GM19324 (cell line): Measurements from ENCODE around the gene SMARCA5.

Source experiments
- ATAC-seq: cut with Tn5 transposase; IDR thresholded peaks from one replicate; pipeline ENCODE4 v1.9.1; 2021; ENCODE audit warnings: mild to moderate bottlenecking, moderate library complexity; ENCODE audit not compliant: unreplicated experiment, low FRiP score

SMARCA5 gene

DNA sequence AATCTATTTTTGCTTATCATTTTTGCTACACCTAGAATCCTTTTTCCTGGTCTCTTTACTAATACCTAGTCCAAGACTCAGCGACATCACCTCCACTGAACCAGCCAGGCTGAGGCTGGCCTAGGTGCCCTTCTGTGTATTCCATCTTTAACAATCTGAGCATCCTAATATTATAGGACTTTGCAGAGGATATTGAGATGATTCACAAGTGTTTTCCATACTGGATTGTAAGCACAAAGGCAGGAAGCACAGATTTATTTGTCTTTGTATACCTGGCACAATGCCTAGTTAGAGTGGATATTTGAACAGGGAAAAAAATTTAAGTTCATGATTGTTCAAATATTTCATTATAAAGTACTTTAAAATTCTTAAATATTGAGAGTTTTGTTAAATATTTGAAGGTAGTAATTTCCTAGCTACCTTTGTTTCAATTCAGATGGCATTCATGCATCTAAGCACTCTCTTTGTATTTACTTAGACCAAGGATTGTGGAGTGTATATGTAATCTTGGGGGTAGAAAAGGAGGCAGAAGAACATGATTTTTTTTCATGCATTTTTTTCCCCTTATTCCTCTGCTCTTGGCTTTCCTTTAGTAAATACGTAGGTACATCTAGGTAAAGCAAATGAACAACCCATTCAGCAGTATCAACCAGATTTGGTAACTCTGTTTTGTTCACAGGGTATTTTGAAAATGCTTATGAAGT lies 18.4 kb downstream of the SMARCA5 start:
- no peak for ATAC-seq

DNA sequence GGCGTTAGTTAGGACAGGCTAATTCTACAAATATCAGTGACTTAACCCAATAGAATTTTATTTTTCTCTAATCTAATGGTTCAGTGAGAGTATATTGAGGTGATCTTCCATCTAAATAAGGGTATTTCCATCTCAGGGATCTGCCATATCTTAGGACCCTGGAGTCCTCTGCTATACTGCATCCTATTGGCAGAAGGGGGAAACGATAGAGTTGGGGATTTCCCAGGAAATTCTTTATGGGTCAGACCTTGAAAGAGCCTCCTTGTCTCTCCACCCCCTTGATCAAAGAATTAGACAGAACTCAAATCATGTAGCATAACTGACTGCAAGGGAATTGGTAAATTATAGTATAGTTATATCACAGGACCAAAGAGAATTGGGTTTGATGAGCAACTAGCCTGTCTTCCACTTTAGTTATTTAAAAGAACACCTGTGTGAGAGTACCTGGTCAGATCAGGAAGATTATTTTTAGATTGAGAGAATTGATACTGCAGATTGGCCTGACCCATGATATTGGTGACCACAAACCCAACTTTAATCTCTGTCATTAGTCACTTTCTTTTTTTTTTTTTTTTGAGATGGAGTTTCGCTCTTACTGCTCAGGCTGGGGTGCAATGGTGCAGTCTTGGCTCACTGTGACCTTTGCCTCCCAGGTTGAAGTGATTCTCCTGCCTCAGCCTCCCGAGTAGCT lies 25.6 kb downstream of the SMARCA5 start:
- no peak for ATAC-seq

DNA sequence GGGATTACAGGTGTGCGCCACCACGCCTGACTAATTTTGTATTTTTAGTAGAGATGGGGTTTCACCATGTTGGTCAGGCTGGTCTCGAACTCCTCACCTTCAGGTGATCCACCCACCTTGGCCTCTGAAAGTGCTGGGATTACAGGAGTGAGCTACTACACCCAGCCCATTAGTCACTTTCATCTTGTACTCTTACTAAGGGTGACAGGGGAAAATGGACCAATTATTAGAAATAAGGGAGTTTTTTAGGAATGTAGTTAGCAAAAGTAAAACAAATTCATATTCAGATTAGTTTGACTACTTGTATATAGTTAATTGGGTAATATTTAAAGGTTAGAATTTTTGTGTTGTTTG lies 26.1 kb downstream of the SMARCA5 start:
- ATAC-seq, result no peak

DNA sequence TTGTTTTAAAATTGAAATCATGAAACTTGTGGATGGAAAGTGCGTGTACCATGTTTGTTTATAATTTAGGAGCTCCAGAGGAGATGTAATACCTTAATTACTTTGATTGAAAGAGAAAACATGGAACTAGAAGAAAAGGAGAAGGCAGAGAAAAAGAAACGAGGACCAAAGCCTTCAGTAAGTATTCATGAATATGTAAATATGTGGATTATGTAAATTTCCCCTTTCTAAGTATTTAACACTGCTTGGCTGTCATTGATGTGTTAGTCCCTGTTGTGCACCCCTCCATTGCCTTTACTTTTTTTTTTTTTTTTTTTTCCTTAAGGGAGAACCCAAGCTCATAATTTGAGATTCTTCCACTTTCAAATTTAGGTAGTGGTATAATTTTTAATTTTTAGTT lies 36.4 kb downstream of the SMARCA5 start:
- ATAC-seq, result no peak

DNA sequence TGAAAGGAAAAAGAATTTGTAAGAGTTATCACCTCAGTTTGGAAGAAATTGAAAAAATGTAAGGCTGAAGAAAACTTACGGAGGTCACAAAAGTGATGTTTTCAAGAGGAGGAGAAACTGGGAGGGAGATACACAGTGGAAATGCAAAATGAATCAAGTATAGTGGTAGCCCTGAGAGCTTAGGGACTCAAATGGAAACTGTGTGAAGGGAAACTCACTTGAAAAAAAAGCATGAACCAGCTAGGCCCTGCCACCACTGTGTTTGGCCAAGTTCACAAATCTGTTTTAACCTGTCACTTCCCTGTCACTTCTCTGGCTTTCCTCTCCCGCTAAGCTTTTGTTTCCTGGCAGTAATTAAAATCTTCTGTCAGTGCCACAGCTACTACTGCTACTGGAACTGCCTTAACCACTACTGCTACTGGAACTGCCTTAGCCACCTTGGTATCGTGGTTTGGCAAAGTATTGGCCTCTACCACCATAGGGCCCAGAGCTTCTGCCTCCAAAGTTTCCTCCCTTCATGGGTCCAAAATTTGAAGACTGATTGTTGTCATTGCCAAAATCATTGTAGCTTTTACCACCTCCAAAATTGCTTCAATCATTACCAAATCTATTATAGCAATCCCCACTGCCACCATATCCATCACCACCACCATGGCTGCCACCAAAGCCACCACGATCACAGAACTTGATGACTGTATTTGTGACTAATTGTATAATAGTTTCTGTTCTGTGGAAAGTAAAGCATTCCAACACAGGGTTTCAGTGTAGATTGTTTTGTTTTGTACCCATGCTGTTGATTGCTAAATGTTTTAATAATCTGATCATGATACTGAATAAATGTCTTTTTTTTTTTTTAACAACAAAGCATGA lies 41.5 kb downstream of the SMARCA5 start:
- ATAC-seq, result peak; percentile 28

DNA sequence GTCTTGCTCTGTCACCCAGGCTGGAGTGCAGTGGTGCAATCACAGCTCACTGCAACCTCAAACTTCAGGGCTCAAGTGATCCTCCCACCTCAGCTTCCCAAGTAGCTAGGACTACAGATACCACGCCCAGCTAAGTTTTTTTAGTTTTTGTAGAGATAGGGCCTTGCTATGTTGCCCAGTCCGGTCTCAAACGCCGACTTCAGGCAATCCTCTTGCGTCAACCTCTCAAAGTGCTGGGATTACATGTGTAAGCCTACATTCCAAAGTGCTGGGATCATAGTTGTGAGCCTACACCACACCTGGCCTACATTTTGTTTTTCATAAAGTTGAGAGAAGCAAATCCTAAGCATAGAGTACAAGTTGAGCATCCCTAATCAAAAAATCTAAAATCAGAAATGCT lies 42.2 kb downstream of the SMARCA5 start:
- ATAC-seq, result no peak

DNA sequence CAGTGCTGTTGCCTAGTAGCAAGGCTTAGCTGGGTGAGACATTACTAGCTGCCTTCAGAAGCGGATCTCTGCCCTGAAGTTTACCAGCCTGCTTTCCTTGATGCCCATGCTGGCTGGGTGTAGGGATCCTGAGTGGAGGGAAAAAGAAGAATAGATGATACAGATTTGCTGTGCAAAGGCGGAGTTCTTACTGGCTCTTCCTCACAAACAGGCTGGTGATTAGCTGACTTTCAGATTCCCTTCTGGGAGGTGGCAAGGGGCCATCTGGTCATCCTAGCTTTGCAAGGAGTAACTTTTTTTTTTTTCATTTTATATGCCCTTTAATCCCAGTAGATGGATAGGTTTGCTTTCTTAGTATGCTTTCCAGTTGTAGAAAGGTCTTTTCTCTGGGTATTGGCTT lies 44.8 kb downstream of the SMARCA5 start:
- no peak for ATAC-seq

DNA sequence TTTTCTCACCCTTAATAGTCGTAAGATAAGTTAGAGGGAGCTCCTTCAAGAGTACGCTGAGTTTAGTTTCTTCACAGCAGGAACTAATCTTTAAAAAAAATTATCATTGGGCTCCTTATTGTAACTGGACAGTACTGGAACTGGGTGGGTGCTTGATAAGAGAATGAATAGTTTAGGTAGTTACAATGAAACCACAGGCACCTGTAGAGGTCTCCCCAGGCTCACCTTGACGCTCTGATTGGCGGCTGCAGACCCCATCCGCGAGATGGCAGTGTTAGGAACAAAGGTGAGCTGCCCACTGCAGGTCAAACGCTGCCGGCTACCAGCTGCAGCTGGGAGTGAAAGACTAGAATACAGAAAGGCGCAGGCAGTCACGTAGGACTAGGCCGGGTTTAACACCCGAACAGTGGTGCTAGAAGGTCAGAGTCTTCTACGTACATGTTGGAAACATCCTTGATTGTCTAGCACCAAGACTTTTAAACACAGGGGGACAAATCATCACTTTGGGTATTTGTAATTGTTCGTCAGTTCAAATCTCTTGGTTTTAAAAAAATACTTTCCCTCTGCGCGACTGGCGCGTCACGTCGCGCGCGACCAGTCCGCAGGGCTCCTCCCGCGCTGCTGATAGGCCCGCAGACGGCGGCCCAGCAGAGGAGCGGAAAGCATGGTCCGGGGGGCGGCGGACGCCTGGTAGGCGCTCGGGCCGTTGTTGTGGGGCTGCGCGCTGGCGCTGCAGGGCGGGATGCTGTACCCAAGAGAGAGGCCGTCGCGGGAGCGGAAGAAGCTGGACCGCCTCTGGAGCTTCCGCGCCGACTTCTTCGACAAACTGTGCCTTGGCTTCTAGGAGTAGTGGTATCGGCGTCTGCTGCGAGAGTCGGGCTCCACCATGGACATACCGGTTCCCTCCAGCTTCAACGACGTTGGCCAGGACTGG lies 45.6 kb downstream of the SMARCA5 start:
- ATAC-seq, result peak; percentile 97

DNA sequence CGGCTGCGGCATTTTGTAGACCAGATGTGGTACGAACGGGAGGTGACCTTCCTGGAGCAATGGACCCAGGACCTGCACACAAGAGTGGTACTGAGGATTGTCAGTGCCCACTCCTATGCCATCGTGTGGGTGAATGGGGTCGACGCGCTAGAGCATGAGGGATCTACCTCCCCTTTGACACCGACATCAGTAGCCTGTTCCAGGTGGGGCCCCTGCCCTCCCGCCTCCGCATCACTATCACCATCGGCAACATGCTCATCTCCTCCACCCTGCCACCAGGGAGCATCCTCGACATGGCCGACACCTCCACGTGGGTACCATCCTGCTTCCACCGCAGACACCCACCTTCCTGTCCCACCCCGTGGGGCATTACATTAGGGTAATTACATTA lies 46.2 kb downstream of the SMARCA5 start:
- ATAC-seq, result no peak

DNA sequence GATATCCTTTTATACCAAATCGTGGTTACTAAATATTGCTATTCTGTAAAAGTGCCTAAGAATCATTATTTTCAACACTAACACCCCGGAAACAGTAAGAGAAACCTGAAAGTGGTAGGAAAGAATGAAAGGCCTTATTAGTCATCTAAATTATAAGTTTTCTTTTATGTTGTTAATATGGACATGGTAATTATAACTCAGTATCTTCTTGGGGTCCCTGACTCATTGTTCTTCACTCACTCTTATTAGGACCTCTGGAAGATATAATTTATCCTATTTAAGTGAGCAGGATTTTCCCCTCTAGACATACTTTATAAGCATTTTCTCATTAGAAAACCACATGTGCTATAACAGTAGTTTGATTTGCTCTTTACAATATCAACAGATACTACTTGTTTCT lies 51.0 kb downstream of the SMARCA5 start:
- ATAC-seq, result no peak

DNA sequence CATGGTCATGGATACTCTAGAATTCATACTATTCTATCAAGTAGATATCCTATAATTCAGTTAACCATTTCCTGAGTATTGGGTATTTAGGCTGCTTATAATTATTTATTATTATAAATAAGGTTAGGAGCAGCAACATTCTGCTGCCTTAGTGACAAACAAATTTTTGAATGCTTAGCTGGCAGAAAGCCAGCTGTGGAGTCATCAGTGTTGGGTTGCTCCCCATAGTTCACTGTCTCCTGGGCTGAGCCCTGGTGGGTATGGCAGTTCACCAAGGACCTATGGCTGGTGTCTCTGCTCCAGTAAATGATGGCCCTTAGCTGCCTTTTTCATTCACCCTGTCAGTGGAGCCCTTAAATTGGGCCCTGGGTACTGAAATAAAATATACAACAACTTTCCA lies 61.8 kb downstream of the SMARCA5 start:
- ATAC-seq, result no peak

DNA sequence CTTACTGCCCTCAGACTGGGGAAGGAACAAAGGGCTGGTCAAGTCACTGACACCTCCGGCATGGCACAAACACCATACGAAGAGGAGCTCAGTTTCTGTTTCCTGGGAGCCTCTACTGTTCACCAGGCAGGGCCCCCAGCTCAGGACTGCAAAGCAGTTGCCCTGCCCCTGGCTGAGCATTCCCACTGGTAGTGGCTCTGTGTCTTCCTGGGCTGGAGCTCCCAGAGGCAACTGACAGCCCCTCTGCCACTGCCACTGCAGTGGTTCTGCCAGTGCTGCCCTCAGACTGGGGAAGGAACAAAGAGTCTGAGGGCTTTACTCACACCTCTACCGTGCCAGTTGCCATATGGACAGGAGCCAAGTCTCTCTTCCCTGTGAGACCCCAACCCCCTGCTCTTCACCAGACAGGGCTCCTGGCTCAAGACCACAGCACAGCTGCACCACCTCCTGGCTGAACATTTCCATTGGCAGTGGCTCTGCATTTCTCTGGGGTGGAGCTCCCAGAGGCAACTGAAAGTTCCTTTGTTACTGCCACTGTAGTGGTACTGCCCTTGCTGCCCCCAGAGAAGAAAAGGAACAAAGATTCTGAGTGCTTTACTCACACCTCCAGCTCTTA lies 67.9 kb downstream of the SMARCA5 start:
- ATAC-seq, result no peak

DNA sequence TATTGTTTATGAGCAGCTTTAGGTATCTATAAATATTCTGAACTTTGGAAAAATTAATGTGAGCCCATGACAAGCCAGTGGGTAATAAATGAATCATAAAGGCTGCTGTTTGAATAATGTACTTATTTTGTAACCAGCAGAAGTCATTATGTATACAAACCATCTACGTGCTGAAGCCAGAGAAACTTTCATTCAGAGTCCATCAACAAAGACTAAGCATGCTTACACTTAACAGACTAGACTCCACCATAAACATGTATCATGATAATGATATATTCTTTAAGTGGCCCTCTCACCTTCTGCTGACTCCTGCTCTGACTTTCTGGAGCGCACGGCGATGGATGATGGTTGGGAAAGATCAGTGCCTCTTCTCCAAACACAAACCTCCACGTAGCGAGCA lies 72.0 kb downstream of the SMARCA5 start:
- ATAC-seq, result no peak

DNA sequence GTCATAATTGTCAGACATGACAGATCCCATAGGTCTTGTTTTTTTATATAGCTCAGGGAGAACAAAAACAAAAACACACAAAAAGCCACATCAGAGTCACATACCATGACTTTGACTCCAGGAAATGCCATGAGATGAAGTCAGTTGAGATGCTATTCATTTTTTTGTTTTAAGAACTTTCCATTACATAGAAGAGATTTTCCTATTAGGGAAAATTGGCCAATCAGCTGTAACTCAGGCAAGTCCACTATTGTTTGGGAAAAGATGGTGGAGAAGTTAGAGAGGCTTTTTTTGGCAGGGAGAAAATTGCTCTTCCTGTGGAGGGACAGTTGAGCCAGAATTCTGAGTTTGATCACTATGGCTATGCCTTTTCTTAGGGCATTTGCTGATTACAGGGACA lies 72.6 kb downstream of the SMARCA5 start:
- ATAC-seq, result no peak

DNA sequence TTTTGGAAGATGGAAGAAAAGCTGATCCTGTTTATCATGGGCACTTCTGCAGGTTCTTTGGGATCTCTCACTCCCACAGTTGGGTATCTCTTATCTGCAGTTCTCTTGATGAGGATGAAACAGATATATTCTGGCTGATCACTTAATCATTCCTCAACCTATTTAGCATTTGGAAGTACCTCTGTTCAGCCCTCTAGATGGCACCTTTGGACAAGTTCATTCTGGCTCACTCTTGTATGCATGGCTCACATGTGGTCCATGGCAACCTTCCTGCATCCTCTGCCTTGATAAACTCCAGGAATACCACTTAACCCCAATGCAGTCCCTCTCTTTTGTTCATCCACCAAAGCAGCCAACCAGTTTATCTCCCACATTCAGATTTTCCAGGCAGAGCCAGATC lies 74.2 kb downstream of the SMARCA5 start:
- ATAC-seq, result no peak

DNA sequence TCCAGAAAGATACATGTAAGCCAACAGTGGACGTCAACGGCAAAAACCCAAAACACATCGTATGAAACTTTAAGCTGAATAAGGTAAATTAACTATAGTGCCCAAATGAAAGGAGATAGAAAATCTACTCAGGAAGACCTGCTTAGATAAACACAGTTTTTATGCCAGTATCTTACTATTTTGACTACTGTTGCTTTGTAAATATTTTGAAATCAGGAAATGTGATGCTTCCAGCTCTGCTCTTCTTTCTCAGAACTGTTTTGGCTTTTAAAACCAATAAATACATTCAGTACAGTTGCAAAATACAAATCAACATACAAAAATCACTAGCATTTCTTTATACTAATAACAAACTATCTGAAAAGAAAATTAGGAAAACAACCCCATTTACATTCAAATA lies 83.8 kb downstream of the SMARCA5 start:
- ATAC-seq, result no peak

DNA sequence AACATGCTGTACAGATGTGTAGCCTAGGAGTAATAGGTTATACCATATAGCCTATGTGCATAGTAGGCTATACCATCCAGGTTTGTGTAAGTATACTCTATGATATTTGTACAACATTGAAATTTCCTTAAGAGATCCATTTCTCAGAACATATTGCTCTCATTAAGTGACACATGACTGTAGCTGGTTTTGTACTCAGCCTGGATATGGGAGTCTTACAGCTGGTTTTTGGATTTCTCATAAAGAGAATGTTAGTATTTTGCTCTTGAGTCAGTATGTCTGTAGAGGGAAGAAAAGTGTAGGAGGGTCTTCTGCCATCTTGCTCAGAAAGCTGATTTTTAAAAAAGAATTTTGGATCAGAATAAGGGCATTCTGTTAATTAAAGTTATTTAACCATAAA lies 85.3 kb downstream of the SMARCA5 start:
- ATAC-seq, result no peak

DNA sequence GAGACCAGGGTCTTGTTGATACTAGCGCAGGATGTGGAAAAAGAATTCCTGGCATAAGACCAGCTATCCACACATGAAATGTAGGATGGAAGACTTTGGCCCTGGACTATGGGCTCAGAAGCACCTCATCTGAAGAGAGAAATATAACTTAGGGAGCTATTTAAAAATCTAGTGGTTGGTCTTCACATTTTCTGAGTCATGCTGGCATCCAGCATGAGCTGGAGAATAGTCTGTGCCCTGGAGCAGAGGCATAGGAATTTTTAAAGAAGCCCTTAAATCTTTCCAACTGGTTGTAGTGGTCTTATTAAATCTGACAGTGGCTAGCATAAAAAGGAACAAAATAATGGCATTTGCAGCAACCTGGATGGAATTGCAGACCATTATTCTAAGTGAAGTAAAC lies 86.3 kb downstream of the SMARCA5 start:
- no peak for ATAC-seq

DNA sequence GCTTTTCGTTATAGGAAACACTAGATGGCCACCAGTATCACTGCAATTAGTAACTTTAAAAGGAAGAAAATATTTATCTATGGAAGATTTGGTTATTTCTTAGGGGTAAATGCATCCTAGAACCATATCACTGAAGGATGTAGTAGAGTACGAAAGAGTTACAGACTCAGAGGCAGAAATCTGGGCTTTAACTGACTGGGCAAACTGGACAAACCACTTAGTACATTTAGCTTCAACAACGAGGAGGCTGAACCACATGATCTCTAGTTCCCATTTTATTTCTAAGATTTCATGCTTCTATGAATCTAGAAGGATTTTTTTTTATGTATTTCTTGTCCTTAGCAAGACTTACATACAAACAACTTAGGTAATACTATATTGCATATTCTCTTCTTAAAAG lies 93.0 kb downstream of the SMARCA5 start:
- no peak for ATAC-seq
